Heart right ventricle (tissue), 16 donors: ENCODE results near the gene MOB3B. TPM values are rescaled to one million over a fixed set of nuclear protein-coding genes. Genes with fewer than 3 reads are reported as not detected.
A peak's percentile ranks its signal among the peaks of the same experiment; 100 is the strongest.

Source experiments
- ATAC-seq, 8 donors: fragments of 200-7000 bp; cut with Tn5 transposase; one replicate each; pipeline ENCODE4 v1.9.1; 2020; ENCODE audit warnings: mild to moderate bottlenecking in 8 of 8, moderate library complexity in 8 of 8, moderate number of reproducible peaks in 1 of 8
- DNase-seq, 2 donors: peaks; one replicate each; pipeline ENCODE4 v3.0.0-alpha.2; 2020
- H3K27ac ChIP-seq, 10 donors: fragments of 200-600 bp; sonication (generic) in 2 of 10; one replicate each; pipeline versions ENCODE4 v1.5.0 to v1.8.0; 2020 to 2022; ENCODE audit warnings: mild to moderate bottlenecking in 3 of 10
- H3K27me3 ChIP-seq, 7 donors: fragments of 200-600 bp; one replicate each; pipeline ENCODE4 v1.8.0; 2021 to 2022; ENCODE audit warnings: mild to moderate bottlenecking in 2 of 7
- H3K36me3 ChIP-seq, 9 donors: fragments of 200-600 bp; sonication (generic) in 1 of 9; one replicate each; pipeline versions ENCODE4 v1.5.0 to v1.8.0; 2020 to 2022; ENCODE audit warnings: mild to moderate bottlenecking in 2 of 9
- H3K4me1 ChIP-seq, 9 donors: fragments of 200-600 bp; sonication (generic) in 1 of 9; one replicate each; pipeline versions ENCODE4 v1.5.0 to v1.8.0; 2020 to 2022; ENCODE audit warnings: mild to moderate bottlenecking in 4 of 9
- H3K4me3 ChIP-seq, 10 donors: fragments of 200-600 bp; sonication (generic) in 2 of 10; one replicate each; pipeline versions ENCODE4 v1.5.0 to v1.8.0; 2020 to 2022; ENCODE audit warnings: mild to moderate bottlenecking in 7 of 10, moderate library complexity in 2 of 10
- H3K9me3 ChIP-seq, 11 donors: fragments of 200-600 bp in 10 of 11; sonication (generic) in 2 of 11; one replicate each; pipeline versions ENCODE4 v1.5.0 to v1.8.0; 2013 to 2022; ENCODE audit warnings: mild to moderate bottlenecking in 2 of 11, control low read depth in 1 of 11, moderate library complexity in 1 of 11
- whole genome bisulfite sequencing, 2 donors: extraction: QIAGEN DNeasy Blood & Tissue Kit; methylation state at CpG; one replicate each; pipeline ENCODE4 v1.1.7; 2013; ENCODE audit warnings: inconsistent platforms in 1 of 2; 5-methylcytosine and 5-hydroxymethylcytosine counted together
- intact Hi-C, 10 donors: fragments of 100-400 bp; cut with DNase I; formaldehyde crosslinking; loops; one replicate each; pipeline versions ENCODE4 v1.11.1 to v1.14.2; 2022
- polyA plus RNA-seq, 2 donors: library from polyadenylated mRNA; stranded (reverse); fragments of 200-250 nt; gene quantifications; one replicate each; pipeline ENCODE4 v1.2.3, GENCODE V29; 2013
- total RNA-seq, 10 donors: library from RNA; stranded (reverse); fragmentation: NEBNext Ultra II Directional in 3 of 10; extraction: Animal tissue kit (Norgen Biotek cat#: 25700) in 3 of 10; gene quantifications; one replicate each; pipeline versions ENCODE4 v1.2.1 to v1.2.4, GENCODE V29; 2021 to 2023
- TF ChIP-seq, protein P1 (sequence below), 9 donors: fragments of 200-600 bp; sonication (generic) in 2 of 9; IDR thresholded peaks; one replicate each; pipeline versions ENCODE4 v1.5.0 to v1.8.0; 2021 to 2022; ENCODE audit warnings: antibody characterized with exemption in 9 of 9, mild to moderate bottlenecking in 5 of 9, moderate library complexity in 1 of 9
- donor health status: Arrhythmogenic right ventricular cardiomyopathy.
- donor health status: ischemic (EF 13 %, LVEDD 7.1; RV severe dilation, severe dysfunction).
- donor health status: healthy with polysubstance abuse.
- donor health status: DM: no; HTN: yes; CAD: no.
- donor health status: DM: no; HTN: no; CAD: no.
- donor health status: ischemic (EF 25% LVEDD 6.9; RV normal size, moderate dysfunction).
- donor health status: ischemic (EF 25% LVEDD 5.7; RV mildly dilated, moderate dysfunction).
- donor health status: healthy.
- donor health status: DM: yes; HTN: yes; CAD: no.
- donor health status: Ischemic cardiomyopathy.
- donor health status: ischemic (EF 35%, LVEDD 5.7; RV mildly dilated, moderate dysfunction).
- donor health status: nonischemic (EF 11% LVEDD 7.7; RV severe dilation, severe dysfunction).
- donor health status: DM: yes; HTN: yes; CAD: no.
- donor health status: PGD.
- donor health status: ischemic (EF 29% LVEDD 5.4; RV normal size, mild dysfunction).
- donor health status: nonischemic (EF 23%, LVEDD 6.1; RV moderate dilation, normal function).

MOB3B gene
- total and polyA plus RNA-seq, 12 donors, result 0.39 to 2.3 (median 1.3) TPM

GRCh38 chr9:27496135-27496504 is 33.5 kb downstream of the MOB3B start:
- H3K36me3 ChIP-seq, result no peaks in the 10 kb centered on the region
- DNase-seq (no peak), ATAC-seq (peak in 1 of 8 donors; percentile 22)
- H3K9me3 ChIP-seq, result no peaks in the 10 kb centered on the region
- peaks cover 0 to 30% (median 16%) of the 10 kb centered on the region in 9 donors for H3K4me1 ChIP-seq
- TF ChIP-seq, protein P1, sequence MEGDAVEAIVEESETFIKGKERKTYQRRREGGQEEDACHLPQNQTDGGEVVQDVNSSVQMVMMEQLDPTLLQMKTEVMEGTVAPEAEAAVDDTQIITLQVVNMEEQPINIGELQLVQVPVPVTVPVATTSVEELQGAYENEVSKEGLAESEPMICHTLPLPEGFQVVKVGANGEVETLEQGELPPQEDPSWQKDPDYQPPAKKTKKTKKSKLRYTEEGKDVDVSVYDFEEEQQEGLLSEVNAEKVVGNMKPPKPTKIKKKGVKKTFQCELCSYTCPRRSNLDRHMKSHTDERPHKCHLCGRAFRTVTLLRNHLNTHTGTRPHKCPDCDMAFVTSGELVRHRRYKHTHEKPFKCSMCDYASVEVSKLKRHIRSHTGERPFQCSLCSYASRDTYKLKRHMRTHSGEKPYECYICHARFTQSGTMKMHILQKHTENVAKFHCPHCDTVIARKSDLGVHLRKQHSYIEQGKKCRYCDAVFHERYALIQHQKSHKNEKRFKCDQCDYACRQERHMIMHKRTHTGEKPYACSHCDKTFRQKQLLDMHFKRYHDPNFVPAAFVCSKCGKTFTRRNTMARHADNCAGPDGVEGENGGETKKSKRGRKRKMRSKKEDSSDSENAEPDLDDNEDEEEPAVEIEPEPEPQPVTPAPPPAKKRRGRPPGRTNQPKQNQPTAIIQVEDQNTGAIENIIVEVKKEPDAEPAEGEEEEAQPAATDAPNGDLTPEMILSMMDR (IDR thresholded peaks at IDR 0.05), result no peak
- H3K27me3 ChIP-seq, result no peaks in the 10 kb centered on the region
- no peak overlapping the region for H3K4me3 ChIP-seq
- intact Hi-C loops, result loop anchor here in 1 of 10 donors (5.0 kb wide), 1 partner anchor 34 kb away; no protein-coding TSS in a partner anchor
- no peak overlapping the region for H3K27ac ChIP-seq
- 56 to 61% methylated on average over 3 of the region's 3 CpGs for WGBS, 2 donors

- 42 to 54% methylated on average over 3 of the region's 3 CpGs for WGBS, 2 donors
- intact Hi-C loops, result loop anchor here in 1 of 10 donors (5.0 kb wide), 1 partner anchor 33 kb away; no protein-coding TSS in a partner anchor
- TF ChIP-seq, protein P1 (IDR thresholded peaks at IDR 0.05), result no peak
- no peaks in the 10 kb centered on the region for H3K27me3 ChIP-seq
- H3K4me3 ChIP-seq, result no peak overlapping the region
- ATAC-seq (peak in 1 of 8 donors; percentile 93), DNase-seq (no peak)
- peaks cover 0 to 30% (median 16%) of the 10 kb centered on the region in 9 donors for H3K4me1 ChIP-seq
- no peaks in the 10 kb centered on the region for H3K9me3 ChIP-seq
- H3K36me3 ChIP-seq, result no peaks in the 10 kb centered on the region
- H3K27ac ChIP-seq, result no peak overlapping the region
Measured at GRCh38 chr9:27495480-27496134, 34.0 kb downstream of the MOB3B start.

- intact Hi-C loops, result no loop called here
- Histone ChIP-seq H3K27ac (no peak overlapping the region), H3K4me3 (no peak overlapping the region), H3K36me3 (no peaks in the 10 kb centered on the region), H3K27me3 (no peaks in the 10 kb centered on the region), H3K9me3 (no peaks in the 10 kb centered on the region), H3K4me1 (peaks cover 0 to 14% (median 7%) of the 10 kb centered on the region in 9 donors)
- DNase-seq (no peak), ATAC-seq (no peak)
- WGBS, 2 donors, result 60 to 64% methylated on average over 1 of the region's 1 CpG
- TF ChIP-seq, protein P1 (IDR thresholded peaks at IDR 0.05), result no peak
Measured at GRCh38 chr9:27491154-27491553, 38.5 kb downstream of the MOB3B start.

DNA sequence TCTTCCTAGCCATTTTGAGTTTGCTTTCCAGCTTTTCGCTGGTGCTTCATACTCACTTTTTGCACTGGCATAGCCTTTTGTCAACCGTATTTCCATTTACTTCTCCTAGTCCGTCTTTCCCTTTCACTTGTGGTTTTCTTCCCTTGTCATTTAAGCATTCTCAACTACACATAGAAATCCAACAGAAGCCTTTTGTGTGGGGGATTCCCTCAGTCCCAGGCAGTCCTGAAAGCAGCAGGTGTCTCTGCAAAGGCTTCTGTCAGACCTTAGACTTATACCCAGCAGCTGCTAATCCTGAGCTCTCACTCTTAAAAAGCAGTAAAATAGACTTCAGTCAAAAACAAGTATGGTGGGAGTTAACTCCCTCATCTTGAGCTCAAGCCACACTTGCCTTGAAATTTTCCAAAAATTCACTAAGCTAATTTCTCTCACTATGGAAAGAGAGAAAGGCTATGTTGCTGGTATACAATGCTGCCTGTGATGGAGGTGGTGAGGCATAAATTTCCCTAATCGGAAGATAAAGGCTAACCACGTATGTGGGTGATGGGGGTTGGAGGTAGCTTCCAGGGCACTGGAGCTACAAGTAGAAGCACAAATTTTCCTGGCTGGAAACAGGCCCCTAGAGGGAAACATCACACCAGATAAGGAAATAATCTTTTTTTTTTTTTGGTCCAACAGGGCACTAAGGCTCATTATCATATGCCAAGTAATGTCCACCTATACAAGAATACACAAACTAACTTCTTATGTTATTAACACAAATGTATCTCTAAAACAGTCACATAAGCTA is 40.3 kb downstream of the MOB3B start:
- intact Hi-C loops, result no loop called here
- no peak for ATAC-seq

More for the DNA sequence above, 40.3 kb downstream of the MOB3B start:
- no peaks in the 10 kb centered on the region for H3K4me1 ChIP-seq
- no peaks in the 10 kb centered on the region for H3K36me3 ChIP-seq
- no peak overlapping the region for H3K27ac ChIP-seq
- DNase-seq, result no peak
- no peaks in the 10 kb centered on the region for H3K9me3 ChIP-seq
- H3K4me3 ChIP-seq, result no peak overlapping the region
- H3K27me3 ChIP-seq, result no peaks in the 10 kb centered on the region
- whole genome bisulfite sequencing, 2 donors, result 90 to 91% methylated on average over 5 of the region's 5 CpGs
- TF ChIP-seq, protein P1 (IDR thresholded peaks at IDR 0.05), result no peak
